H1 (cell line): ENCODE data around the gene MYO16. TPM values are rescaled to one million over a fixed set of nuclear protein-coding genes. Genes with fewer than 3 reads are reported as not detected.

Experiments used
- CTCF ChIA-PET: fragments of 300-600 bp; sonication (Branson Sonifier 250); formaldehyde crosslinking; loops from one replicate; lab custom pipeline; 2021; ENCODE audit not compliant: partially characterized antibody; lab: Charles Lee
- POLR2A ChIA-PET: fragments of 300-600 bp; sonication (Branson Sonifier 250); formaldehyde crosslinking; loops from one replicate; lab custom pipeline; 2021; ENCODE audit warnings: inconsistent platforms; ENCODE audit not compliant: partially characterized antibody; lab: Charles Lee
- DNase-seq, 2 experiments: peaks; one replicate each; pipeline versions ENCODE4 v3.0.0 to v3.0.0-alpha.2; 2010 to 2022; ENCODE audit warnings: low spot score in 2 of 2, low read depth in 1 of 2, mixed read lengths in 1 of 2
- FAIRE-seq: peaks from 2 replicates; lab custom pipeline; 2011; peaks lifted over from hg19 to GRCh38; lab: Jason Lieb, UNC
- H2AFZ ChIP-seq: 2 replicates; pipeline ENCODE4 v1.8.1; 2012; ENCODE audit warnings: low read length, inconsistent platforms
- H2AK5ac ChIP-seq: 2 replicates; pipeline ENCODE4 v1.6.1; 2013; ENCODE audit warnings: low read depth, low read length
- H2BK120ac ChIP-seq: replicated peaks from 2 replicates; pipeline ENCODE3; 2013; ENCODE audit warnings: low read depth, low read length, inconsistent platforms
- H2BK12ac ChIP-seq: 2 replicates; pipeline ENCODE4 v1.6.1; 2013; ENCODE audit warnings: low read depth, low read length
- H2BK15ac ChIP-seq: 2 replicates; pipeline ENCODE4 v1.6.1; 2013; ENCODE audit warnings: low read length
- H2BK20ac ChIP-seq: 2 replicates; pipeline ENCODE4 v1.6.1; 2013; ENCODE audit warnings: low read length
- H2BK5ac ChIP-seq: 2 replicates; pipeline ENCODE4 v1.6.1; 2013; ENCODE audit warnings: low read depth, low read length
- H3K14ac ChIP-seq: 2 replicates; pipeline ENCODE4 v1.6.1; 2013; ENCODE audit warnings: inconsistent platforms; ENCODE audit not compliant: insufficient read length
- H3K18ac ChIP-seq: 2 replicates; pipeline ENCODE4 v1.6.1; 2013; ENCODE audit warnings: low read length; ENCODE audit errors: extremely low read depth
- H3K23ac ChIP-seq: 2 replicates; pipeline ENCODE4 v1.6.1; 2013; ENCODE audit warnings: inconsistent platforms; ENCODE audit not compliant: insufficient read length
- H3K23me2 ChIP-seq: 2 replicates; pipeline ENCODE4 v1.6.1; 2013; ENCODE audit warnings: low read depth, low read length
- H3K27ac ChIP-seq: 2 replicates; pipeline ENCODE4 v1.6.1; 2011; ENCODE audit warnings: low read depth, low read length, inconsistent platforms
- H3K27me3 ChIP-seq, 4 experiments: replicated peaks in 1 of 4; 1 replicate in 1 of 4; 2 replicates in 3 of 4; pipeline versions ENCODE4 v1.6.1 to v1.8.1; 2011 to 2013; ENCODE audit warnings: low read length in 3 of 4, mild to moderate bottlenecking in 3 of 4, inconsistent platforms in 2 of 4, mixed read lengths in 2 of 4, moderate library complexity in 1 of 4; ENCODE audit not compliant: control insufficient read depth in 3 of 4, insufficient read depth in 3 of 4; ENCODE audit errors: extremely low read depth in 1 of 4
- H3K36me3 ChIP-seq, 4 experiments: 2 replicates each; pipeline versions ENCODE4 v1.6.1 to v1.8.1; 2011 to 2013; ENCODE audit warnings: mild to moderate bottlenecking in 4 of 4, low read length in 3 of 4, moderate library complexity in 2 of 4, control low read depth in 1 of 4, inconsistent platforms in 1 of 4; ENCODE audit not compliant: insufficient read depth in 4 of 4, control insufficient read depth in 2 of 4
- H3K4ac ChIP-seq: replicated peaks from 2 replicates; pipeline ENCODE3; 2013; ENCODE audit warnings: low read length, low read depth, mixed read lengths, inconsistent platforms; ENCODE audit not compliant: insufficient read length
- H3K4me1 ChIP-seq, 4 experiments: replicated peaks in 1 of 4; 1 replicate in 1 of 4; 2 replicates in 3 of 4; pipeline versions ENCODE4 v1.6.1 to v1.8.1; 2011 to 2013; ENCODE audit warnings: low read length in 3 of 4, inconsistent platforms in 2 of 4, mixed read lengths in 1 of 4; ENCODE audit not compliant: insufficient read depth in 4 of 4, control insufficient read depth in 3 of 4
- H3K4me2 ChIP-seq, 2 experiments: 2 replicates each; pipeline versions ENCODE4 v1.6.1 to v1.8.1; 2011 to 2013; ENCODE audit warnings: low read depth in 2 of 2, low read length in 2 of 2, control low read depth in 1 of 2, inconsistent platforms in 1 of 2, mild to moderate bottlenecking in 1 of 2; ENCODE audit not compliant: insufficient read depth in 1 of 2
- H3K4me3 ChIP-seq, 4 experiments: fragments of 200-600, 300-600 bp in 1 of 4; sonication (generic), shearing (Covaris generic), sonication (Bioruptor Twin) in 1 of 4; 2 replicates each; pipeline versions ENCODE4 v1.5.1 to v1.8.1; 2011 to 2016; ENCODE audit warnings: low read length in 4 of 4, low read depth in 3 of 4, control low read depth in 2 of 4, inconsistent platforms in 2 of 4, mild to moderate bottlenecking in 2 of 4, mixed read lengths in 1 of 4, moderate library complexity in 1 of 4; ENCODE audit not compliant: insufficient read depth in 2 of 4; ENCODE audit errors: extremely low read depth in 1 of 4
- H3K56ac ChIP-seq: replicated peaks from 2 replicates; pipeline ENCODE3; 2013; ENCODE audit warnings: low read depth, mild to moderate bottlenecking, mixed read lengths, low read length, inconsistent platforms; ENCODE audit not compliant: insufficient read length
- H3K79me1 ChIP-seq: 2 replicates; pipeline ENCODE4 v1.6.1; 2013; ENCODE audit warnings: low read depth, low read length, control low read depth
- H3K79me2 ChIP-seq, 2 experiments: 2 replicates each; pipeline versions ENCODE4 v1.6.1 to v1.8.1; 2012 to 2013; ENCODE audit warnings: low read length in 2 of 2, mild to moderate bottlenecking in 2 of 2, inconsistent platforms in 1 of 2; ENCODE audit not compliant: insufficient read depth in 2 of 2, control insufficient read depth in 1 of 2
- H3K9ac ChIP-seq, 4 experiments: replicated peaks in 1 of 4; 1 replicate in 1 of 4; 2 replicates in 3 of 4; pipeline versions ENCODE4 v1.6.1 to v1.8.1; 2011 to 2013; ENCODE audit warnings: low read depth in 3 of 4, low read length in 3 of 4, control low read depth in 2 of 4, mild to moderate bottlenecking in 2 of 4, moderate library complexity in 2 of 4, inconsistent platforms in 1 of 4; ENCODE audit errors: extremely low read depth in 1 of 4
- H3K9me3 ChIP-seq, 2 experiments: 2 replicates each; pipeline versions ENCODE4 v1.6.1 to v1.8.1; 2012 to 2013; ENCODE audit warnings: mild to moderate bottlenecking in 2 of 2, moderate library complexity in 2 of 2, control low read depth in 1 of 2, inconsistent platforms in 1 of 2, low read depth in 1 of 2, low read length in 1 of 2, mixed read lengths in 1 of 2; ENCODE audit not compliant: insufficient read depth in 2 of 2
- H4K20me1 ChIP-seq, 2 experiments: replicated peaks in 1 of 2; 2 replicates each; pipeline versions ENCODE3 to v1.8.1; 2011 to 2013; ENCODE audit warnings: inconsistent platforms in 2 of 2, low read length in 2 of 2, mild to moderate bottlenecking in 1 of 2; ENCODE audit not compliant: insufficient read depth in 2 of 2, control insufficient read depth in 1 of 2
- H4K5ac ChIP-seq: 2 replicates; pipeline ENCODE4 v1.6.1; 2013; ENCODE audit warnings: low read length, low read depth, mixed read lengths, inconsistent platforms; ENCODE audit not compliant: insufficient read length
- H4K8ac ChIP-seq: 2 replicates; pipeline ENCODE4 v1.8.0; 2013; ENCODE audit warnings: mild to moderate bottlenecking, moderate library complexity, low read length, inconsistent platforms; ENCODE audit not compliant: insufficient read depth; ENCODE audit errors: extremely low read depth
- H4K91ac ChIP-seq: replicated peaks from 2 replicates; pipeline ENCODE3; 2013; ENCODE audit warnings: low read length, mixed read lengths, inconsistent platforms; ENCODE audit not compliant: insufficient read length
- BACH1 ChIP-seq: IDR thresholded peaks from 2 replicates; pipeline ENCODE4 v1.6.1; 2012; ENCODE audit warnings: low read length, improper control_type of control experiment
- CBX5 ChIP-seq: fragments of 300-800, 300-1000 bp; sonication (generic); IDR thresholded peaks from 2 replicates; pipeline ENCODE4 v1.7.1; 2016; ENCODE audit warnings: antibody characterized with exemption, low read length, low read depth
- EP300 ChIP-seq, 2 experiments: IDR thresholded peaks; 1 replicate in 1 of 2; 2 replicates in 1 of 2; pipeline ENCODE4 v1.6.1; 2011 to 2012; ENCODE audit warnings: low read depth in 2 of 2, low read length in 2 of 2, mild to moderate bottlenecking in 2 of 2, borderline replicate concordance in 1 of 2, inconsistent platforms in 1 of 2, moderate library complexity in 1 of 2
- JUN ChIP-seq: IDR thresholded peaks from 2 replicates; pipeline ENCODE4 v1.6.1; 2011; ENCODE audit warnings: low read depth, mild to moderate bottlenecking, improper control_type of control experiment, low read length
- JUND ChIP-seq: IDR thresholded peaks from 2 replicates; pipeline ENCODE4 v1.6.1; 2011; ENCODE audit warnings: mild to moderate bottlenecking, improper control_type of control experiment, low read length
- PHF8 ChIP-seq: fragments of 200-600 bp; sonication (generic); conservative IDR thresholded peaks from 2 replicates; pipeline ENCODE4 v1.7.1; 2012; ENCODE audit warnings: low read depth, mild to moderate bottlenecking, inconsistent platforms, low read length, moderate library complexity
- RAD21 ChIP-seq, 2 experiments: IDR thresholded peaks in 1 of 2; conservative IDR thresholded peaks in 1 of 2; 2 replicates each; pipeline ENCODE4 v1.6.1; 2011; ENCODE audit warnings: low read depth in 2 of 2, low read length in 2 of 2, improper control_type of control experiment in 1 of 2, inconsistent platforms in 1 of 2, mild to moderate bottlenecking in 1 of 2, moderate library complexity in 1 of 2
- SP4 ChIP-seq: IDR thresholded peaks from 2 replicates; pipeline ENCODE4 v1.6.1; 2012; ENCODE audit warnings: low read length, inconsistent platforms
- SUZ12 ChIP-seq: fragments of 200-600 bp; sonication (generic); IDR thresholded peaks from 2 replicates; pipeline ENCODE4 v1.6.1; 2012; ENCODE audit warnings: mild to moderate bottlenecking, inconsistent platforms, low read length, moderate library complexity, mixed read lengths
- TCF12 ChIP-seq: IDR thresholded peaks from 2 replicates; pipeline ENCODE4 v1.6.1; 2011; ENCODE audit warnings: low read depth, mild to moderate bottlenecking, low read length
- USF2 ChIP-seq: IDR thresholded peaks from 2 replicates; pipeline ENCODE4 v1.6.1; 2011; ENCODE audit warnings: low read length, improper control_type of control experiment
- WGBS, 2 experiments: shearing (Covaris generic) in 1 of 2; methylation state at CpG; one replicate each; pipeline versions ENCODE4 v1.1.6 to v1.1.7; 2013 to 2015; ENCODE audit warnings: low lambda C conversion rate in 2 of 2, mixed read lengths in 2 of 2, inconsistent platforms in 1 of 2, low coverage in 1 of 2, missing lambda C conversion rate in 1 of 2; ENCODE audit not compliant: insufficient replicate concordance in 2 of 2, insufficient coverage in 1 of 2, insufficient read length in 1 of 2; ENCODE audit errors: extremely low coverage in 1 of 2, missing lambda C conversion rate in 1 of 2; 5-methylcytosine and 5-hydroxymethylcytosine counted together
- polyA plus RNA-seq, 7 experiments: library from polyadenylated mRNA; depleted of rRNA in 3 of 7; stranded (reverse) in 5 of 7; unstranded in 2 of 7; fragments of >200 nt in 5 of 7; fragments of 200-250 nt in 2 of 7; gene quantifications; 1 replicate in 5 of 7; 2 replicates in 1 of 7; 4 replicates in 1 of 7; pipeline versions ENCODE4 v1.2.1 to v1.2.3, GENCODE V29; 2011 to 2013; ENCODE audit warnings: missing spikeins in 2 of 7, mixed read lengths in 2 of 7
- total RNA-seq: library from RNA; stranded (reverse); fragmentation: NEBNext Ultra II Directional; extraction: Animal tissue kit (Norgen Biotek cat#: 25700); gene quantifications from 2 replicates; pipeline ENCODE4 v1.2.1, GENCODE V29; 2021

The MYO16 gene
- total and polyA plus RNA-seq, 2 of the 8 experiments (the other 6 are each of a cell fraction or from before 2014, with no cell fraction given): 0.02 to 0.22 TPM

- no peak overlapping the region for H3K4ac ChIP-seq
- no peaks in the 10 kb centered on the region for H3K27me3 ChIP-seq
- H4K5ac ChIP-seq: no peak overlapping the region
- no peaks in the 10 kb centered on the region for H3K23me2 ChIP-seq
- CTCF ChIA-PET: no interaction called here
- no peaks in the 10 kb centered on the region for H3K9me3 ChIP-seq
- WGBS, 2 experiments: 84% methylated on average over 1 of the region's 1 CpG; no CpG with 5 or more reads in 1 of the 2 experiments
- H3K9ac ChIP-seq: no peak overlapping the region
- no peak overlapping the region for H3K4me3 ChIP-seq
- H2BK120ac ChIP-seq: no peak overlapping the region
- no peak overlapping the region for H3K23ac ChIP-seq
- H3K79me1 ChIP-seq: no peaks in the 10 kb centered on the region
- no peak overlapping the region for H3K56ac ChIP-seq
- H4K8ac ChIP-seq: no peak overlapping the region
- no peak overlapping the region for H3K18ac ChIP-seq
- H3K27ac ChIP-seq: no peak overlapping the region
- no peak overlapping the region for H2BK5ac ChIP-seq
- no peaks in the 10 kb centered on the region for H3K79me2 ChIP-seq
- no peak overlapping the region for H2BK20ac ChIP-seq
- no peak overlapping the region for H2BK12ac ChIP-seq
- no peaks in the 10 kb centered on the region for H4K20me1 ChIP-seq
- POLR2A ChIA-PET: no interaction called here
- FAIRE-seq (no peak), DNase-seq (no peak)
- H3K36me3 ChIP-seq: no peaks in the 10 kb centered on the region
- no peak overlapping the region for H2AK5ac ChIP-seq
- no peak overlapping the region for H4K91ac ChIP-seq
- no peak overlapping the region for H3K4me2 ChIP-seq
- H2BK15ac ChIP-seq: no peak overlapping the region
- H2AFZ ChIP-seq: no peak overlapping the region
- TF ChIP-seq JUN (no peak), RAD21 (IDR thresholded peaks at IDR 0.05 in 1 of 2, conservative IDR thresholded peaks at IDR 0.05 in 1 of 2; ENCODE audit: low read depth in 2 of 2, low read length in 2 of 2) (no peak), EP300 (IDR thresholded peaks at IDR 0.05; ENCODE audit: borderline replicate concordance in 1 of 2, low read depth in 2 of 2, low read length in 2 of 2) (no peak), SP4 (no peak), SUZ12 (no peak), TCF12 (no peak), BACH1 (no peak), JUND (no peak), USF2 (no peak), CBX5 (no peak), PHF8 (no peak)
- H3K4me1 ChIP-seq: peaks cover 0 to 2% (median 0%) of the 10 kb centered on the region in 4 experiments; a peak in 1 of 7 replicates
- no peak overlapping the region for H3K14ac ChIP-seq
These were observed 490.5 kb downstream of the MYO16 start for GRCh38 chr13:109119896-109120295.
